Neural progenitor cell (in vitro differentiated cells): ENCODE results near the gene IGLL5. TPM values are rescaled to one million over a fixed set of nuclear protein-coding genes. Genes with fewer than 3 reads are reported as not detected.

Experiments
- DNase-seq: peaks from one replicate; pipeline ENCODE4 v3.0.0-alpha.2; 2016; ENCODE audit warnings: low spot score
- H2AFZ ChIP-seq: fragments of 200-600 bp; sonication (generic); replicated peaks from 2 replicates; pipeline ENCODE4 v1.6.1; 2016; ENCODE audit warnings: antibody characterized with exemption
- H3F3A ChIP-seq: fragments of 200-600 bp; sonication (generic); 2 replicates; pipeline ENCODE4 v1.6.1; 2016; ENCODE audit warnings: antibody characterized with exemption, low read depth
- H3K27ac ChIP-seq: fragments of 200-600 bp; sonication (generic); 2 replicates; pipeline ENCODE4 v1.5.1; 2016; ENCODE audit warnings: mild to moderate bottlenecking
- H3K27me3 ChIP-seq: fragments of 200-600 bp; sonication (generic); 2 replicates; pipeline ENCODE4 v1.6.1; 2016; ENCODE audit warnings: mild to moderate bottlenecking, moderate library complexity
- H3K36me3 ChIP-seq: fragments of 200-600 bp; sonication (generic); 2 replicates; pipeline ENCODE4 v1.5.1; 2016
- H3K4me1 ChIP-seq: fragments of 200-600 bp; sonication (generic); 2 replicates; pipeline ENCODE4 v1.6.1; 2016; ENCODE audit warnings: mixed run types
- H3K4me2 ChIP-seq: fragments of 200-600 bp; sonication (generic); 2 replicates; pipeline ENCODE4 v1.6.1; 2016
- H3K4me3 ChIP-seq: fragments of 200-600 bp; sonication (generic); 2 replicates; pipeline ENCODE4 v1.5.1; 2016
- H3K79me2 ChIP-seq: fragments of 200-600 bp; sonication (generic); 2 replicates; pipeline ENCODE4 v1.6.1; 2016; ENCODE audit warnings: low read depth
- H3K9ac ChIP-seq: fragments of 200-600 bp; sonication (generic); 2 replicates; pipeline ENCODE4 v1.6.1; 2016
- H3K9me3 ChIP-seq: fragments of 200-600 bp; sonication (generic); 2 replicates; pipeline ENCODE4 v1.5.1; 2016; ENCODE audit warnings: low read depth
- H4K20me1 ChIP-seq: fragments of 200-600 bp; sonication (generic); 2 replicates; pipeline ENCODE4 v1.6.1; 2016; ENCODE audit warnings: low read depth
- H3K27ac Mint-ChIP-seq: 3 replicates; pipeline ENCODE4 v1.8.0; 2021; ENCODE audit warnings: mixed read lengths
- H3K27me3 Mint-ChIP-seq: 2 replicates; pipeline ENCODE4 v1.8.0; 2022; ENCODE audit warnings: low read depth, mild to moderate bottlenecking, inconsistent platforms, moderate library complexity, mixed read lengths; ENCODE audit not compliant: insufficient read depth
- H3K36me3 Mint-ChIP-seq: 3 replicates; pipeline ENCODE4 v1.8.0; 2021; ENCODE audit warnings: mixed read lengths
- H3K4me1 Mint-ChIP-seq: 3 replicates; pipeline ENCODE4 v1.8.0; 2021; ENCODE audit warnings: mixed read lengths
- H3K4me3 Mint-ChIP-seq: 3 replicates; pipeline ENCODE4 v1.8.0; 2021; ENCODE audit warnings: mild to moderate bottlenecking, moderate library complexity, mixed read lengths
- H3K9me3 Mint-ChIP-seq: 3 replicates; pipeline ENCODE4 v1.8.0; 2020; ENCODE audit warnings: mixed read lengths
- EZH2 ChIP-seq: fragments of 200-600 bp; sonication (generic); IDR thresholded peaks from 2 replicates; pipeline ENCODE4 v1.6.1; 2017; ENCODE audit warnings: antibody characterized with exemption, mild to moderate bottlenecking, moderate library complexity
- EZH2phosphoT487 ChIP-seq: fragments of 200-600 bp; sonication (generic); IDR thresholded peaks from 2 replicates; pipeline ENCODE4 v1.6.1; 2017; ENCODE audit warnings: antibody characterized with exemption
- total RNA-seq: library from RNA; depleted of rRNA; stranded (reverse); fragments of >200 nt; gene quantifications from 2 replicates; pipeline ENCODE4 v1.2.3, GENCODE V29; 2015; ENCODE audit warnings: low replicate concordance
- TF ChIP-seq, protein P1 (sequence below): fragments of 200-600 bp; sonication (generic); IDR thresholded peaks from 2 replicates; pipeline ENCODE4 v1.5.1; 2017; ENCODE audit warnings: antibody characterized with exemption, mild to moderate bottlenecking

The IGLL5 gene
- total RNA-seq, 1 donor from 2014 or later: not detected

DNA sequence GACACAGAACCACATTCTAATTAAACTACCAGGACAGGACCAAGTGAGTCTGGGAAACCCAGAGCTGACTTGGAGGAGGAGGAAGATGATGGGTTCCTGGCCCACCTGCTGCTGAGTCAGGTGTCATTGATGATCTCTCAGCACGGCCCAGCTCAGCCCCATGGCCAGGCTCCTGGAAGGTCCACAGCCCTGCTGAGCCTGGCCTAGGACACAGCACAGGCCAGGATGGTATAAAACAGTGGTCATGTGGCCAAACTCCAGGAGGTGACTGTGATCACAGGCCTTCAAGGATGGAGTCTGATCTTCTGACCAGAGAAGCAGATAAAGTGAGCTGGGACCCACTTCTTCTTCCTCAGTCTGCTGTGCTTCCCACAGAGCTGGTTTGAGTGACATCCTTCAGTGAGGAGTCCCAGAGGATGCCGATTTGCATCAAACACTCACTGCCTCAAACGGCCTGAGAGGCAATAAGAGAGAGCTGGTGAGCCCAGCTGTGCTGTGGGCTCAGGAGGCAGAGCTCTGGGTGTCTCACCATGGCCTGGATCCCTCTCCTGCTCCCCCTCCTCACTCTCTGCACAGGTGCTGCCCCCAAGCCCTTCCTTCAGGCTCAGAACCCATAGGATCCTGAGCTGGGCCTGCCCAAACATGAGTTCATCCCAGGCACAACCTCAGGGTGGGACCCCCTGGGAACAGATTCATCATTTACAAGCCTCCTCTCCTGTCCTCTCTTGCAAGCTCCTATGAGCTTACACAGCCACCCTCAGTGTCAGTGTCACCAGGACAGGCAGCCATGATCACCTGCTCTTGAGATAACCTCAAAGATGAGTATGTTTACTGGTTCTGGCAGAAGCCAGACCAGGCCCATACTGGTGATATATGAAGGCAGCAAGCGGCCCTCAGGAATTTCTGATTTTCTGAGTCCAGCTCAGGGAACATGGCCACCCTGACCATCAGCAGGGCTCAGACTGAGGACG is 37.7 kb upstream of the IGLL5 start:
- H3K4me1 Mint-ChIP-seq: no peaks in the 10 kb centered on the region
- H3K9me3 ChIP-seq: no peaks in the 10 kb centered on the region
- H3K27ac Mint-ChIP-seq: no peak overlapping the region
- no peak overlapping the region for H3K4me3 ChIP-seq
- H3K27me3 Mint-ChIP-seq: peaks cover 3% of the 10 kb centered on the region
- H3K27ac ChIP-seq: no peak overlapping the region
- no peak overlapping the region for H2AFZ ChIP-seq
- H3K4me1 ChIP-seq: no peaks in the 10 kb centered on the region
- H3K36me3 Mint-ChIP-seq: no peaks in the 10 kb centered on the region
- H3K36me3 ChIP-seq: no peaks in the 10 kb centered on the region
- H3K27me3 ChIP-seq: peaks cover 97% of the 10 kb centered on the region
- no peaks in the 10 kb centered on the region for H3K9me3 Mint-ChIP-seq
- H3K79me2 ChIP-seq: no peaks in the 10 kb centered on the region
- no peak overlapping the region for H3K9ac ChIP-seq
- no peaks in the 10 kb centered on the region for H3F3A ChIP-seq
- no peak for TF ChIP-seq EZH2
- no peak for TF ChIP-seq EZH2phosphoT487
- TF ChIP-seq, protein P1, sequence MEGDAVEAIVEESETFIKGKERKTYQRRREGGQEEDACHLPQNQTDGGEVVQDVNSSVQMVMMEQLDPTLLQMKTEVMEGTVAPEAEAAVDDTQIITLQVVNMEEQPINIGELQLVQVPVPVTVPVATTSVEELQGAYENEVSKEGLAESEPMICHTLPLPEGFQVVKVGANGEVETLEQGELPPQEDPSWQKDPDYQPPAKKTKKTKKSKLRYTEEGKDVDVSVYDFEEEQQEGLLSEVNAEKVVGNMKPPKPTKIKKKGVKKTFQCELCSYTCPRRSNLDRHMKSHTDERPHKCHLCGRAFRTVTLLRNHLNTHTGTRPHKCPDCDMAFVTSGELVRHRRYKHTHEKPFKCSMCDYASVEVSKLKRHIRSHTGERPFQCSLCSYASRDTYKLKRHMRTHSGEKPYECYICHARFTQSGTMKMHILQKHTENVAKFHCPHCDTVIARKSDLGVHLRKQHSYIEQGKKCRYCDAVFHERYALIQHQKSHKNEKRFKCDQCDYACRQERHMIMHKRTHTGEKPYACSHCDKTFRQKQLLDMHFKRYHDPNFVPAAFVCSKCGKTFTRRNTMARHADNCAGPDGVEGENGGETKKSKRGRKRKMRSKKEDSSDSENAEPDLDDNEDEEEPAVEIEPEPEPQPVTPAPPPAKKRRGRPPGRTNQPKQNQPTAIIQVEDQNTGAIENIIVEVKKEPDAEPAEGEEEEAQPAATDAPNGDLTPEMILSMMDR: no peak
- no peak overlapping the region for H3K4me3 Mint-ChIP-seq
- no peaks in the 10 kb centered on the region for H4K20me1 ChIP-seq
- no peak overlapping the region for H3K4me2 ChIP-seq
- no peak for DNase-seq

DNA sequence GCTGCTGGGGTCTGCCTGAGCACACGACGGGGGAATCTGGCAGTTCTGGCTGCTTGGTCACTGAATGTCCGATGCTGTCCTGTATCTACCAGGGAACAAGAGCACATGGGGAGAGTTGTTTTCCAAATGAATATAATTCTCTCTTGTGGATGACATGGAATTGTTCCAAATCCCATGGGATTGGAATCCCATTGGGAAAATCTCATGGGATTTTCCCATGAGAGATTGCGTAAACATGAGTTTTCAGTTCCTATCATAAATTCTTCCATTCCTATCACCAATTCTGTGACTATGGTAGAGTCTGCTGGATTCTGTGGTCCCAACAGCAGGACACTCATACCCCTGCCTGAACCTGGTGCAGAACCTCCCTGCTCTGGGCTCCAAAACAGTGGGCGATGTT is 35.6 kb upstream of the IGLL5 start:
- Mint-ChIP-seq H3K27ac (no peak overlapping the region), H3K36me3 (no peaks in the 10 kb centered on the region), H3K4me1 (no peaks in the 10 kb centered on the region), H3K27me3 (peaks cover 3% of the 10 kb centered on the region), H3K4me3 (no peak overlapping the region), H3K9me3 (no peaks in the 10 kb centered on the region)
- H3K4me1 ChIP-seq: no peaks in the 10 kb centered on the region
- DNase-seq: no peak
- H3K4me2 ChIP-seq: no peak overlapping the region
- peaks cover 97% of the 10 kb centered on the region for H3K27me3 ChIP-seq
- H2AFZ ChIP-seq: no peak overlapping the region
- TF ChIP-seq EZH2 (no peak), EZH2phosphoT487 (no peak)
- TF ChIP-seq, protein P1: no peak
- H3K79me2 ChIP-seq: no peaks in the 10 kb centered on the region
- H3F3A ChIP-seq: no peaks in the 10 kb centered on the region
- no peaks in the 10 kb centered on the region for H3K9me3 ChIP-seq
- H3K4me3 ChIP-seq: no peak overlapping the region
- no peak overlapping the region for H3K27ac ChIP-seq
- no peak overlapping the region for H3K9ac ChIP-seq
- H3K36me3 ChIP-seq: no peaks in the 10 kb centered on the region
- H4K20me1 ChIP-seq: no peaks in the 10 kb centered on the region

DNA sequence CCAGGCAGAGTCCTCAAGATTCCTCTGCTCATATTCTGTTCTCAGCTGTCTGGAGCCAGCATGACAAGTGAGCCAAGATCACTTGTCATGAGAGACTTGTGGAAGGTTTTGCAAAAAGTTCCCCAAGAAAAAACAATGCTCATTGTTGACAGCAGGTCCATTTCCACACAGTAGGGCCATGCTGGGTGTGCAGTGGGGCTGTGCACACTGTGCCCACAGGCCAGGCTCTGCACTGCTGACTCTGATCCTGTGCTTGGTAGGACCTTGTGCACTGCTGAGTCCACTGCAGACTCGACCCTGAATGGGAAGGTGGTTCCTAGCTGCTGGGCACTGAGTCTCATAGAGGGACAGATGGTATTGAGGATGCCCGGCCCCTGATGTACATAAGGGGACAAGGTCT is 33.9 kb upstream of the IGLL5 start:
- Histone ChIP-seq H3K9me3 (no peaks in the 10 kb centered on the region), H3K79me2 (no peaks in the 10 kb centered on the region), H3F3A (no peaks in the 10 kb centered on the region), H3K36me3 (no peaks in the 10 kb centered on the region), H3K4me1 (no peaks in the 10 kb centered on the region), H3K27ac (no peak overlapping the region), H3K27me3 (peaks cover 98% of the 10 kb centered on the region), H3K9ac (no peak overlapping the region), H2AFZ (no peak overlapping the region), H4K20me1 (no peaks in the 10 kb centered on the region), H3K4me3 (no peak overlapping the region), H3K4me2 (no peak overlapping the region)
- peaks cover 9% of the 10 kb centered on the region for H3K4me1 Mint-ChIP-seq
- no peak for DNase-seq
- H3K27me3 Mint-ChIP-seq: peaks cover 7% of the 10 kb centered on the region
- no peak for TF ChIP-seq EZH2phosphoT487
- TF ChIP-seq EZH2: no peak
- TF ChIP-seq, protein P1: no peak
- no peak overlapping the region for H3K27ac Mint-ChIP-seq
- H3K36me3 Mint-ChIP-seq: no peaks in the 10 kb centered on the region
- H3K9me3 Mint-ChIP-seq: no peaks in the 10 kb centered on the region
- no peak overlapping the region for H3K4me3 Mint-ChIP-seq
